ENCODE data around the gene SPTBN1. TPM values are rescaled to one million over a fixed set of nuclear protein-coding genes. Genes with fewer than 3 reads are reported as not detected.

SPTBN1 gene
- total and polyA plus RNA-seq, 2 of the 13 experiments (the other 11 are each of a cell fraction or from before 2014, with no cell fraction given), result 123 to 299 TPM

DNA sequence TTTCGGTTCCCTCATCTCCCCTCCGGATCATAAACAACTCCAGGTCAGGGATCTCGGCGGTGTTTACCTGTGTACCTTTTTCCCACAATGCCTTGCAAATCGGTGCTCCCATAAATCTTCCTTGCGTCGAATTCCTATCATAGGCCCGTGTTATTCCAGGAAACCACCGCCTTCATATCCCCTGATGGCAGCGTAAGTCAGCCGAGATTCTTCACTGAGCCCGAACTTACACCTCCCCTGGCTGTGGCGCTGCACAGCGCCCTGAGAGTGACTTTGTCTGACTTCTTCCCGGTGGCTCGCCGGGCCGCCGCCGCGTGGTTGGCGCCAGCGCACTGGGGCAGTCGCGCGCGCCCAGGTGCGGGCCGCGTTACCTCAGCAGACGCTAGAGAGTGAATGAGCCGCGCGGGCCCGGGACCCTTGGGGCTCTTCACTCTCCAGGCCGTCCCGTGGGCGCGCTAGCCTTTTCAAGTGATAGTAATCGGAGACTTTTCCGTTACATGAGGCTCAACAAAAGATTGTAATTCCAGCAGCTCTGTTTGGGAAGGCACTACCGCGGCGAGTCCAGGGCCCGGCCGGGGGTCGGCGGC lies 101.6 kb downstream of the SPTBN1 start (continued):
- TF ChIP-seq REPIN1 (CRISPR knock-in tag; IDR thresholded peaks at IDR 0.05; ENCODE audit: borderline replicate concordance, low read depth), result peak; percentile 55; the same call in 1 of the 2 replicates
- TF ChIP-seq ZFP82 (CRISPR knock-in tag; IDR thresholded peaks at IDR 0.05; ENCODE audit: borderline replicate concordance), result peak; percentile 80
- TF ChIP-seq NKX3-1 (CRISPR knock-in tag; IDR thresholded peaks at IDR 0.05), result peak; percentile 68; the same call in 1 of the 2 replicates
- TF ChIP-seq MYC (CRISPR knock-in tag; IDR thresholded peaks at IDR 0.05; ENCODE audit: borderline replicate concordance), result peak; percentile 88
- peak; percentile 84 for TF ChIP-seq GATAD2A (CRISPR knock-in tag; IDR thresholded peaks at IDR 0.05)
- TF ChIP-seq, protein P1, sequence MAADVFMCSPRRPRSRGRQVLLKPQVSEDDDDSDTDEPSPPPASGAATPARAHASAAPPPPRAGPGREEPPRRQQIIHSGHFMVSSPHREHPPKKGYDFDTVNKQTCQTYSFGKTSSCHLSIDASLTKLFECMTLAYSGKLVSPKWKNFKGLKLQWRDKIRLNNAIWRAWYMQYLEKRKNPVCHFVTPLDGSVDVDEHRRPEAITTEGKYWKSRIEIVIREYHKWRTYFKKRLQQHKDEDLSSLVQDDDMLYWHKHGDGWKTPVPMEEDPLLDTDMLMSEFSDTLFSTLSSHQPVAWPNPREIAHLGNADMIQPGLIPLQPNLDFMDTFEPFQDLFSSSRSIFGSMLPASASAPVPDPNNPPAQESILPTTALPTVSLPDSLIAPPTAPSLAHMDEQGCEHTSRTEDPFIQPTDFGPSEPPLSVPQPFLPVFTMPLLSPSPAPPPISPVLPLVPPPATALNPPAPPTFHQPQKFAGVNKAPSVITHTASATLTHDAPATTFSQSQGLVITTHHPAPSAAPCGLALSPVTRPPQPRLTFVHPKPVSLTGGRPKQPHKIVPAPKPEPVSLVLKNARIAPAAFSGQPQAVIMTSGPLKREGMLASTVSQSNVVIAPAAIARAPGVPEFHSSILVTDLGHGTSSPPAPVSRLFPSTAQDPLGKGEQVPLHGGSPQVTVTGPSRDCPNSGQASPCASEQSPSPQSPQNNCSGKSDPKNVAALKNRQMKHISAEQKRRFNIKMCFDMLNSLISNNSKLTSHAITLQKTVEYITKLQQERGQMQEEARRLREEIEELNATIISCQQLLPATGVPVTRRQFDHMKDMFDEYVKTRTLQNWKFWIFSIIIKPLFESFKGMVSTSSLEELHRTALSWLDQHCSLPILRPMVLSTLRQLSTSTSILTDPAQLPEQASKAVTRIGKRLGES (CRISPR knock-in tag; IDR thresholded peaks at IDR 0.05; ENCODE audit: borderline replicate concordance), result no peak
- no peak; the same call in 1 of the 2 replicates for TF ChIP-seq TMF1 (CRISPR knock-in tag; IDR thresholded peaks at IDR 0.05; ENCODE audit: low read depth)
- TF ChIP-seq NRL (CRISPR knock-in tag; IDR thresholded peaks at IDR 0.05; ENCODE audit: borderline replicate concordance), result peak; percentile 51; the same call in 1 of the 2 replicates
- no peak for TF ChIP-seq KDM1A (CRISPR knock-in tag; IDR thresholded peaks at IDR 0.05)
- peak; percentile 83 for TF ChIP-seq KAT7 (CRISPR knock-in tag; IDR thresholded peaks at IDR 0.05; ENCODE audit: borderline replicate concordance)
- TF ChIP-seq PRMT3 (CRISPR knock-in tag; IDR thresholded peaks at IDR 0.05; ENCODE audit: borderline replicate concordance, low read depth), result no peak
- TF ChIP-seq NFIC (IDR thresholded peaks at IDR 0.05; ENCODE audit: low read length), result peak; percentile 24; the same call in 1 of the 2 replicates
- TF ChIP-seq SP2 (CRISPR knock-in tag; IDR thresholded peaks at IDR 0.05), result no peak
- no peak for TF ChIP-seq ZFP36L2 (CRISPR knock-in tag; IDR thresholded peaks at IDR 0.05)
- peak; percentile 97 for TF ChIP-seq ZEB1 (IDR thresholded peaks at IDR 0.05; ENCODE audit: insufficient replicate concordance, low read depth)
- TF ChIP-seq, protein P2, sequence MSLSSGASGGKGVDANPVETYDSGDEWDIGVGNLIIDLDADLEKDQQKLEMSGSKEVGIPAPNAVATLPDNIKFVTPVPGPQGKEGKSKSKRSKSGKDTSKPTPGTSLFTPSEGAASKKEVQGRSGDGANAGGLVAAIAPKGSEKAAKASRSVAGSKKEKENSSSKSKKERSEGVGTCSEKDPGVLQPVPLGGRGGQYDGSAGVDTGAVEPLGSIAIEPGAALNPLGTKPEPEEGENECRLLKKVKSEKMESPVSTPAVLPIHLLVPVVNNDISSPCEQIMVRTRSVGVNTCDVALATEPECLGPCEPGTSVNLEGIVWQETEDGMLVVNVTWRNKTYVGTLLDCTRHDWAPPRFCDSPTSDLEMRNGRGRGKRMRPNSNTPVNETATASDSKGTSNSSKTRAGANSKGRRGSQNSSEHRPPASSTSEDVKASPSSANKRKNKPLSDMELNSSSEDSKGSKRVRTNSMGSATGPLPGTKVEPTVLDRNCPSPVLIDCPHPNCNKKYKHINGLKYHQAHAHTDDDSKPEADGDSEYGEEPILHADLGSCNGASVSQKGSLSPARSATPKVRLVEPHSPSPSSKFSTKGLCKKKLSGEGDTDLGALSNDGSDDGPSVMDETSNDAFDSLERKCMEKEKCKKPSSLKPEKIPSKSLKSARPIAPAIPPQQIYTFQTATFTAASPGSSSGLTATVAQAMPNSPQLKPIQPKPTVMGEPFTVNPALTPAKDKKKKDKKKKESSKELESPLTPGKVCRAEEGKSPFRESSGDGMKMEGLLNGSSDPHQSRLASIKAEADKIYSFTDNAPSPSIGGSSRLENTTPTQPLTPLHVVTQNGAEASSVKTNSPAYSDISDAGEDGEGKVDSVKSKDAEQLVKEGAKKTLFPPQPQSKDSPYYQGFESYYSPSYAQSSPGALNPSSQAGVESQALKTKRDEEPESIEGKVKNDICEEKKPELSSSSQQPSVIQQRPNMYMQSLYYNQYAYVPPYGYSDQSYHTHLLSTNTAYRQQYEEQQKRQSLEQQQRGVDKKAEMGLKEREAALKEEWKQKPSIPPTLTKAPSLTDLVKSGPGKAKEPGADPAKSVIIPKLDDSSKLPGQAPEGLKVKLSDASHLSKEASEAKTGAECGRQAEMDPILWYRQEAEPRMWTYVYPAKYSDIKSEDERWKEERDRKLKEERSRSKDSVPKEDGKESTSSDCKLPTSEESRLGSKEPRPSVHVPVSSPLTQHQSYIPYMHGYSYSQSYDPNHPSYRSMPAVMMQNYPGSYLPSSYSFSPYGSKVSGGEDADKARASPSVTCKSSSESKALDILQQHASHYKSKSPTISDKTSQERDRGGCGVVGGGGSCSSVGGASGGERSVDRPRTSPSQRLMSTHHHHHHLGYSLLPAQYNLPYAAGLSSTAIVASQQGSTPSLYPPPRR (CRISPR knock-in tag; IDR thresholded peaks at IDR 0.05; ENCODE audit: borderline replicate concordance), result peak; percentile 73
- TF ChIP-seq, protein P3, sequence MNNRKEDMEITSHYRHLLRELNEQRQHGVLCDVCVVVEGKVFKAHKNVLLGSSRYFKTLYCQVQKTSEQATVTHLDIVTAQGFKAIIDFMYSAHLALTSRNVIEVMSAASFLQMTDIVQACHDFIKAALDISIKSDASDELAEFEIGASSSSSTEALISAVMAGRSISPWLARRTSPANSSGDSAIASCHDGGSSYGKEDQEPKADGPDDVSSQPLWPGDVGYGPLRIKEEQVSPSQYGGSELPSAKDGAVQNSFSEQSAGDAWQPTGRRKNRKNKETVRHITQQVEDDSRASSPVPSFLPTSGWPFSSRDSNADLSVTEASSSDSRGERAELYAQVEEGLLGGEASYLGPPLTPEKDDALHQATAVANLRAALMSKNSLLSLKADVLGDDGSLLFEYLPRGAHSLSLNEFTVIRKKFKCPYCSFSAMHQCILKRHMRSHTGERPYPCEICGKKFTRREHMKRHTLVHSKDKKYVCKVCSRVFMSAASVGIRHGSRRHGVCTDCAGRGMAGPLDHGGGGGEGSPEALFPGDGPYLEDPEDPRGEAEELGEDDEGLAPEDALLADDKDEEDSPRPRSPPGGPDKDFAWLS (CRISPR knock-in tag; IDR thresholded peaks at IDR 0.05; ENCODE audit: borderline replicate concordance), result no peak
- no peak for TF ChIP-seq MTA3 (CRISPR knock-in tag; IDR thresholded peaks at IDR 0.05)
- TF ChIP-seq, protein P4, sequence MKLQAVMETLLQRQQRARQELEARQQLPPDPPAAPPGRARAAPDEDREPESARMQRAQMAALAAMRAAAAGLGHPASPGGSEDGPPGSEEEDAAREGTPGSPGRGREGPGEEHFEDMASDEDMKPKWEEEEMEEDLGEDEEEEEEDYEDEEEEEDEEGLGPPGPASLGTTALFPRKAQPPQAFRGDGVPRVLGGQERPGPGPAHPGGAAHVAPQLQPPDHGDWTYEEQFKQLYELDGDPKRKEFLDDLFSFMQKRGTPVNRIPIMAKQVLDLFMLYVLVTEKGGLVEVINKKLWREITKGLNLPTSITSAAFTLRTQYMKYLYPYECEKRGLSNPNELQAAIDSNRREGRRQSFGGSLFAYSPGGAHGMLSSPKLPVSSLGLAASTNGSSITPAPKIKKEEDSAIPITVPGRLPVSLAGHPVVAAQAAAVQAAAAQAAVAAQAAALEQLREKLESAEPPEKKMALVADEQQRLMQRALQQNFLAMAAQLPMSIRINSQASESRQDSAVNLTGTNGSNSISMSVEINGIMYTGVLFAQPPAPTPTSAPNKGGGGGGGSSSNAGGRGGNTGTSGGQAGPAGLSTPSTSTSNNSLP (IDR thresholded peaks at IDR 0.05; ENCODE audit: low read depth, low read length), result no peak; the same call in 1 of the 2 replicates
